Ecto neural progenitor cell (in vitro differentiated cells): ENCODE results near the gene TRIM9.

ENCODE experiments used
- DNase-seq: peaks from one replicate; pipeline ENCODE4 v3.0.0-alpha.2; 2018; ENCODE audit warnings: low spot score

Gene TRIM9

GRCh38 chr14:51094901-51095853 lies at the start of gene TRIM9:
Gene TRIM9, minus strand, starts transcription at chr14:51095105. Its CDS starts 166 bp downstream, at chr14:51094939.
- peak; percentile 97 for DNase-seq

GRCh38 chr14:51140856-51141255 lies 46.0 kb upstream of the TRIM9 start:
- no peak for DNase-seq

GRCh38 chr14:51140338-51140737 lies 45.4 kb upstream of the TRIM9 start:
- DNase-seq, result no peak

GRCh38 chr14:51139121-51139681 lies 44.3 kb upstream of the TRIM9 start:
- DNase-seq, result no peak

- DNase-seq, result no peak
Measured at GRCh38 chr14:51138404-51139103, 43.6 kb upstream of the TRIM9 start.

- DNase-seq, result no peak
Measured at GRCh38 chr14:51131516-51131915, 36.6 kb upstream of the TRIM9 start.

- no peak for DNase-seq
Measured at GRCh38 chr14:51129130-51129529, 34.2 kb upstream of the TRIM9 start.

GRCh38 chr14:51124029-51124428 lies 29.1 kb upstream of the TRIM9 start:
- DNase-seq, result no peak

- no peak for DNase-seq
Measured at GRCh38 chr14:51121096-51121495, 26.2 kb upstream of the TRIM9 start.

- no peak for DNase-seq
Measured at GRCh38 chr14:51119411-51120051, 24.6 kb upstream of the TRIM9 start.

GRCh38 chr14:51118993-51119392 lies 24.1 kb upstream of the TRIM9 start:
- no peak for DNase-seq

- no peak for DNase-seq
Measured at GRCh38 chr14:51117593-51117992, 22.7 kb upstream of the TRIM9 start.

GRCh38 chr14:51116682-51117081 lies 21.8 kb upstream of the TRIM9 start:
- DNase-seq, result no peak

- DNase-seq, result no peak
Measured at GRCh38 chr14:51109651-51110050, 14.7 kb upstream of the TRIM9 start.

- DNase-seq, result no peak
Measured at GRCh38 chr14:51107801-51108200, 12.9 kb upstream of the TRIM9 start.

GRCh38 chr14:51104467-51104866 lies 9.6 kb upstream of the TRIM9 start:
- DNase-seq, result no peak

- no peak for DNase-seq
Measured at GRCh38 chr14:51097287-51097686, 2.4 kb upstream of the TRIM9 start.

GRCh38 chr14:51096870-51097269 lies 2.0 kb upstream of the TRIM9 start:
- no peak for DNase-seq

GRCh38 chr14:51095854-51096823 lies 1.2 kb upstream of the TRIM9 start:
- no peak for DNase-seq

GRCh38 chr14:51094282-51094821 lies 553 bp downstream of the TRIM9 start:
- peak; percentile 64 for DNase-seq
